ENCODE data around the gene GARIN3. TPM values are rescaled to one million over a fixed set of nuclear protein-coding genes. Genes with fewer than 3 reads are reported as not detected.

Gene GARIN3
- total RNA-seq, 1 donor from 2014 or later, result not detected

GRCh38 chr5:157159209-157159751 is 6.8 kb downstream of the GARIN3 start:
- ATAC-seq, result no peak
- no peak for DNase-seq (ENCODE audit: missing footprints)
- intact Hi-C loops (cut with DNase I), result no loop called here

- intact Hi-C loops (cut with DNase I), result no loop called here
- DNase-seq (ENCODE audit: missing footprints) (no peak), ATAC-seq (no peak)
These were observed 8.7 kb downstream of the GARIN3 start for GRCh38 chr5:157157293-157157891.

DNA sequence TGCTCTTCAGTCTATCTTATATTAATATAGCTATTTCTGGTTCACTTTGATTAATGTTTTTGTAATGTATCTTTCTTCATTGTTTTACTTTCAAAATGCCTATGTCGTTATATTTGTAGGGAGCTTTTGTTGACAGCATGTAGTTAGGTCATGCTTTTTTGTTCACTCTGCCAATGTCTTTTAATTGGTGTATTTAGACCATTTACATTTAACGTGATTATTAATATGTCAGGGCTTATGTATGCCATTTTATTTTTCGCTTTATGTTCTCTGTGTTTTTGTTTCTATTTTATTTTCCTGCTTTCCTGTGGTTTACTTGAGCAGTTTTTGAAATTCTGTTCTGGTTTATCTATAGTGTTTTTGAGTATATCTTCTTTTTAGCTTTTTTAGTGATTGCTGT is 10.8 kb downstream of the GARIN3 start:
- ATAC-seq (no peak), DNase-seq (ENCODE audit: missing footprints) (no peak)
- intact Hi-C loops (cut with DNase I), result no loop called here

DNA sequence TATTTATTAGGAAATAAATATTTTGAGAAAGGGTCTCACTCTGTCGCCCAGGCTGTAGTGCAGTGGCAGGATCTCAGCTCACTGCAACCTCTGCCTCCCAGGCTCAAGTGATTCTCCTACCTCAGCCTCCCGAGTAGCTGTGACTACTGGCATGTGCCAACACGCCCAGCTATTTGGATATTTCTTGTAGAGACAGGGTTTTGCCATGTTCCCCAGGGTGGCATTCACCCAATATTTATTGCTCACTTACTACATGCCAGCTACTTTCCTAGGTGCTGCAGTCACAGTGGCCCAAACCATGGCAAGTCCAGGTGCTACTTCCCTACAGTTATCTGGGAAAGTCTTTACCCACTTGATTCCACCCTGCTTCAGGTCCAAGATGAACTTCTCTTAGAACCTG is 15.1 kb downstream of the GARIN3 start:
- DNase-seq (ENCODE audit: missing footprints) (no peak), ATAC-seq (no peak)

GRCh38 chr5:157148734-157149615 is 17.1 kb downstream of the GARIN3 start:
- intact Hi-C loops (cut with DNase I), result loop anchor here (5.0 kb wide), 2 partner anchors 103 to 163 kb away; no protein-coding TSS in a partner anchor
- DNase-seq (ENCODE audit: missing footprints) (no peak), ATAC-seq (peak; percentile 73)

More for the DNA sequence above, 15.1 kb downstream of the GARIN3 start:
- intact Hi-C loops (cut with DNase I), result no loop called here

DNA sequence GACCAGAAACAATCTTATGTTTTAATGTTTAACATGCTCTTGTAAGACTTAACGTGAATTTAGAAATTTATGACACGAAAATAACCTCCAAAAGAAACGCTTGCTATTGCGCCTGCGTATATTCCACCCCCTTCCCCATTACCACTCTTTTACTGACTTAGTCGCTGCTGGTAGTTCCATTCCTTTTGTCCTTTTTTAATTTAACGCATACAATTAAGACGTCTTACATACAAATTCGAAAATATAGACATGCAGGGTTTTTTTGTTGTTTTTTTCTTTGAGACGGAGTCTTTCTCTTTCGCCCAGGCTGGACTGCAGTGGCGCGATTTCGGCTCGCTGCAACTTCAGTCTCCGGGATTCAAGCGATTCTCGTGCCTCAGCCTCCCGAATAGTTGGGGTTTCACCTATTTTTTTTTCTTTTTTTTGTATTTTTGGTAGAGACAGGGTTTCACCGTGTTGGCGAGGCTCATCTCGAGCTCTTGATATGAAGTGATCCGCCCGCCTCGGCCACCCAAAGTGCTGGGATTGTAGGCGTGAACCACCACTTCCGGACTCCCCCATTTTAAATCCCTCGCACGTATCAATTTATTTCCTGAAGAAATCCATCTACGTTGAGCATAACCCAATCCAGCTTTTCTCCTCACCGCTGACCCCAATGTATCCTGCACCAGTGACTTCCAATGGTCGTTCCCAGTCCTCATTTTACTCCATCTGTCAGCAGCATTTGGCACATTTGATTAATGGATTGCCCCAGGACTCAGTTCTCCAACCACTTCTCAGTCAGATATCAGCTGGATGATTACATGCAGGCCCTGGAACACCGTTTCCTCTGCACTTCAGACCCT is 22.7 kb downstream of the GARIN3 start:
- intact Hi-C loops (cut with DNase I), result no loop called here
- peak; percentile 58 for ATAC-seq

DNA sequence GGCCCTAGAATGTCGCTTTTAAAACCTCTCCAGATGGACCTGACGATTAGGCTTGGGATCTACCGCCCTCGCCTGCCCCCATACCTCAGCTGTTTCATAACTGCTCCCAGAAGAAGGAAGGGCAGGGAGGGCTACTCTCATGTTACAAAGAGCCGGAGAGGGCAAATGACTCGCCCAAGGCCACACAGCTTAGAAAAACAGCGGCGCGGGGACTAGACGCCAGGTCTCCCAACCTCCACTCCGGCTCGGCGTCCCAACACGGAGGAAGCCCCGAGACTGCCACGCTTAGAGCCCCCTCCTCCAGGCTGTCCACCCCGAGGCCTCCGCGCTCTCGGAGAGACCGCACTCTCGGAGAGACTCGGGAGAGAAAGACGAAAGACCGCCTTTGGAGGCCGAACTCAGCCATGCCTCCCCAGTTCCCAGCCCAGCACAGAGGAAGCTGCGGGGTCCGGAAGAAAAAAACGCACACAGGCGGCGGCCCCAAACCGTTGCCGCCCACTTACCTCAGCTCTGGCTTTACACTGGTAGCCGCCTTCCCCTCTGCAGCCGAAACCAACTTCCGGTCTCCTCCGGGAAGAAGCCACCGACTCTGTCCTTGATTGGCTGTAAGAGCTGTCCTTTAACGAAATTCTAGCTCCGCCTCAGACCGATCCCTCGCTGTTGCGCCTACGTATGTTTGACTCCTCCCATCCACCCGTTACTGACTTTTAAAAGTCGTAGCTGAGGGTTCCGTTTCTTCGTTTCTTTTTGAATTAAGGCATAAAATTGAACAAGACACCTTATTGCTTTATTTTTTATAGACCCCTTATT is 23.5 kb downstream of the GARIN3 start, which contains the start of gene MED7:
MED7 (minus strand) TSS at position 549 of the 810 bp plus-strand sequence. CDS start 3,434 bp downstream, outside the sequence.
- intact Hi-C loops (cut with DNase I), result no loop called here
- DNase-seq (ENCODE audit: missing footprints), result peak; percentile 93

More for the DNA sequence above, 22.7 kb downstream of the GARIN3 start:
- DNase-seq (ENCODE audit: missing footprints), result peak; percentile 81

GRCh38 chr5:157137691-157138090 is 28.4 kb downstream of the GARIN3 start:
- ATAC-seq, result no peak
- intact Hi-C loops (cut with DNase I), result no loop called here
- no peak for DNase-seq (ENCODE audit: missing footprints)

More for the DNA sequence above, 23.5 kb downstream of the GARIN3 start, which contains the start of gene MED7:
- ATAC-seq, result peak; percentile 99

DNA sequence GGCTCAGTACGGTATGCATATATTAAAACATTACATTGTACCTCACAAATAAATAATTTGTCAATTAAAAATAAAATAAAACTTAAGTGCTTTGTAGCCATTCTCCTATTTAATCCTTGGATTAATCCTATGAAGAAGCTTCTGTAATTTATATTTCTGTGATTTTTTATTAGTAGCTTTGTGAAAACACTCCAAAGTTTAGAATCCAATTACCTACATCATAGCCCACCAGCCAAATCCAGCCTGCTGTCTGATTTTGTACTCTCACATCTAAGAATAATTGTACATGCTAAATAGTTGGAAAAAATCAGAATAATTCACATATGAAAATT is 33.8 kb downstream of the GARIN3 start:
- no peak for DNase-seq (ENCODE audit: missing footprints)
- ATAC-seq, result no peak
- intact Hi-C loops (cut with DNase I), result loop anchor here (5.0 kb wide), 1 partner anchor 295 kb away; no protein-coding TSS in a partner anchor

DNA sequence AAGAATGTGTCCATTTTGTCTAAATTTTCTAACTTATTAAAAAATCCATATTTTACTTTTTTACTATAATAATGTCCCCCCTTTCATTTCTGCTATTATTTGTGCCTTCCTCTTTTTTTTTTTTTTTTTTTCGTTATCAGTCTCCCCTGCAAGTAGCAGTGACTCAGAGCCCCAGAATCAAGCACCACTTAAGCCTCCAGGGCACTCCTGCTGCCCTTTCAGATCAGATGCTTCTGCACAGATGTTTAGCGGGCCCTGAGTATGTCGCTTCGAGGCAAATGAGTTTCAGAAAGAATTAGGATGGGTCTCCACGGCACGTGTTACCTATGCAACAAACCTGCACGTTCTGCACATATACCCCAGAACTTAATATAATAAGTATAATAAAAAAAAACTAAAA is 35.1 kb downstream of the GARIN3 start:
- DNase-seq (ENCODE audit: missing footprints) (no peak), ATAC-seq (peak; percentile 42)
- intact Hi-C loops (cut with DNase I), result loop anchor here (5.0 kb wide), 1 partner anchor 294 kb away; no protein-coding TSS in a partner anchor

DNA sequence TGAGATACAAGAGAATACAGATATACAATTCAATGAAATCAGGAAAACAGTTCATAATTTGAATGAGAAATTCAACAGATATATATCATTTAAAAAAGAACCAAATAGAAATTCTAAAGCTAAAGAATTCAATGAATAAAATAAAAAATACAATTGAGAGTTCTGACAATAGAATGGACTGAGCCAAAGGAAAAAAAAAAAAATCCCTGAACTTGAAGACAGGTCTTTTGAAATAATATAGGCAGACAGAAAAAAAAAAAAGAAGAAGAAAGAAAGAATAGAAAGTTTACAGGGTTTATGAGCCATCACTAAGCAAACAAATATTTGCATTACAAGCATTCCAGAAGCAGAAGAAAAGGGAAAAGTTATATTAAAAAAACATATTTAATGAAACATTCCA is 44.4 kb downstream of the GARIN3 start:
- intact Hi-C loops (cut with DNase I), result no loop called here
- DNase-seq (ENCODE audit: missing footprints) (no peak), ATAC-seq (no peak)

DNA sequence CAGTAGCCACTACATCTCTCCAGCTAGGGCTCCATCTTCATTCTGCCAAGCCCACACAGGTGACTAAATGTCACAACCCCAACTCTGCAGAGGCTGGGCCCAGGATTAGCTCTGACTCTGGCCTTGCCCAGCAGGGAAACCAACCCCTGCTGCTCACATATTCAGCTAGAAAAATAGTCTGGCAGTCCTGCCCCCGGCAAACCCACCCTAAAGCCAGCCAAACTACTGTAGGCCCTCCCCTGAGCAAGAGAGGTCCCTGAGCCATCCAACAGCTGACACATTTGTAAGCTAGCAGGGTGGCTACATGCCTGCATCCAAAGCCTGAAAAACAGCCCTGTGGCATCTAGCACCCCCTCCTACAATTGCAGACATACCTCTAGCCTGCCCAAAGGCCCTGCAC is 46.0 kb downstream of the GARIN3 start:
- DNase-seq (ENCODE audit: missing footprints) (no peak), ATAC-seq (no peak)
- intact Hi-C loops (cut with DNase I), result no loop called here

DNA sequence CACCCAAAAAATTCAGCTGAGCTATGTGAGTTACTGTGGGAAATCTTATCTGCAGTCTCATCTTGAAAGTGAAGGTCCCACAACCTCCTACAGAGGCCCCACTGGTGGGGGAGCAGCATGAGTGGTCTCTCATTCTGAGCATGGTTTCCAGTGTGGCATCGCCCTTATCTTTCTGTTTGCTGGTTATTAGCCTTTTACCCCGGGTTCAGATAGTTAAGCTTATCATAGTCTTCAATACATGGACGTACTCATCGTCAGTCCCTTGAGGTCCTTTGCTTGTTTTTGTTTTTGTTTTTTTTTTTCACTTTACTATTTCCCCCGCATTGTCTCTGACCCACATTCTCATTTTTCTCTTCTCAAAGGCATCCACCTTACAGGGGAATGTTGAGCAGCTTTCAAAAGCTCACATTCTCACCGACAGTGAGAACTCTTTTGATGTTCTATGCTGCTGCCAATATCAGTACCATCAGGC is 49.5 kb downstream of the GARIN3 start:
- no peak for ATAC-seq
- DNase-seq (ENCODE audit: missing footprints), result no peak
- intact Hi-C loops (cut with DNase I), result no loop called here

DNA sequence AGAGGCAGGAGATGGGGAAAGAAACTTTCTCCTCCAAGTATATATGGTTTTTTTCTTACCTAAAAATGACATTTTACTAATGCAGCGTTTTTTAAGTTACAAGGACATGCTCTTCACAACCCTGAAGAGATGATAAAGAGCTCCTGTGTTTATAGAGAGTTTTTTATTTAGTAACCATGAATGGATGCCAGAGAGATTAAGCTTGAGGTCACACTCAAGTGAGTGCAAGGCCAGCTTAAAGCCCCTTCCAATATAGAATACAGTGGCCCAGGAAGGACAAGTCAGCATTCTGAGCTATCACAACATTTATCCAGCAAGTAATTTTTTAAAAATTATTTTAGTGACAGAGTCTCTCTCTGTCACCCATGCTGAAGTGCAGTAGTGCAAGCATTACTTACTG is 50.6 kb downstream of the GARIN3 start:
- no peak for DNase-seq (ENCODE audit: missing footprints)
- intact Hi-C loops (cut with DNase I), result no loop called here
- ATAC-seq, result peak; percentile 57

GRCh38 chr5:157115012-157115411 is 51.1 kb downstream of the GARIN3 start:
- intact Hi-C loops (cut with DNase I), result no loop called here
- peak; percentile 18 for ATAC-seq

DNA sequence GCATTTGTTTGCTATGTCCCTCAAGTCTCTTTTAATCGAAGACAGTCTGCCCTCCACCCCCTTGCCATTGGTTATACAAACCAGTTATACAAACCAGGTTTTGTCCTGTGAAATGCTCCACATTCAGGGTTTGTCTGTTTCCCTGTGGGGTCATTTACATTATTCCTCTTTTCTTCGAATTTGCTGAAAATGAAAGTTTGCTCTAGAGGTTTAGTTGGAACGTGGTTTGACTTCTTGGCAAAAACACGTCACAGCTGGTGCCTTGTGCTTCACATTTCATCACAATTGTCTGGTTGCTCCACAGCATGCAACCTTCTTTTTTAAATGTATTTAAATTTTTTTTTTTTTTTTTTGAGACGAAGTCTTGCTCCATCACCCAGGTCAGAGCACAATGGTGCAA is 53.1 kb downstream of the GARIN3 start:
- DNase-seq (ENCODE audit: missing footprints) (no peak), ATAC-seq (peak; percentile 50)
- intact Hi-C loops (cut with DNase I), result no loop called here

More at GRCh38 chr5:157115012-157115411, 51.1 kb downstream of the GARIN3 start:
- DNase-seq (ENCODE audit: missing footprints), result no peak
